Endothelial cell of umbilical vein (primary cell): Measurements from ENCODE around the gene NFIA. TPM values are rescaled to one million over a fixed set of nuclear protein-coding genes. Genes with fewer than 3 reads are reported as not detected.

Source experiments
- BruUV-seq: library from RNA; stranded (reverse); fragments of 400-500 nt; replicated peaks from 2 replicates; lab custom pipeline; 2021; lab: Mats Ljungman, UMichigan
- CTCF ChIA-PET: fragments of 300-600, 350-600 bp; sonication (Branson Sonifier 250); formaldehyde crosslinking; loops from one replicate; lab custom pipeline; 2021; ENCODE audit warnings: antibody characterized with exemption, inconsistent platforms; lab: Charles Lee
- POLR2A ChIA-PET: fragments of 300-600, 350-600 bp; sonication (Branson Sonifier 250); formaldehyde crosslinking; loops from one replicate; lab custom pipeline; 2021; ENCODE audit warnings: antibody characterized with exemption, inconsistent platforms; lab: Charles Lee
- DNase-seq: peaks from one replicate; pipeline ENCODE4 v3.0.0-alpha.2; 2011; ENCODE audit warnings: low read depth, low spot score
- FAIRE-seq: peaks from 2 replicates; lab custom pipeline; 2011; peaks lifted over from hg19 to GRCh38; lab: Jason Lieb, UNC
- H2AFZ ChIP-seq: 2 replicates; pipeline ENCODE4 v1.6.0; 2012; ENCODE audit warnings: low read depth, low read length, control low read depth, inconsistent platforms
- H3K27ac ChIP-seq: 2 replicates; pipeline ENCODE4 v1.5.1; 2011; ENCODE audit warnings: low read depth, mild to moderate bottlenecking, control low read depth, low read length, moderate library complexity; ENCODE audit not compliant: insufficient read depth
- H3K27me3 ChIP-seq, 2 experiments: 2 replicates each; pipeline versions ENCODE4 v1.6.0 to v1.6.1; 2011; ENCODE audit warnings: low read length in 2 of 2, mixed read lengths in 1 of 2; ENCODE audit not compliant: control insufficient read depth in 2 of 2, insufficient read depth in 2 of 2
- H3K36me3 ChIP-seq, 2 experiments: 2 replicates in 1 of 2; 3 replicates in 1 of 2; pipeline ENCODE4 v1.5.1; 2011; ENCODE audit warnings: low read length in 2 of 2, mild to moderate bottlenecking in 1 of 2, moderate library complexity in 1 of 2; ENCODE audit not compliant: control insufficient read depth in 2 of 2, insufficient read depth in 2 of 2; ENCODE audit errors: extremely low read depth in 1 of 2
- H3K4me1 ChIP-seq: 3 replicates; pipeline ENCODE4 v1.5.1; 2011; ENCODE audit warnings: mild to moderate bottlenecking, low read length; ENCODE audit not compliant: control insufficient read depth, insufficient read depth; ENCODE audit errors: extremely low read depth
- H3K4me2 ChIP-seq: 2 replicates; pipeline ENCODE4 v1.6.1; 2011; ENCODE audit warnings: low read length, control low read depth, mixed read lengths; ENCODE audit not compliant: insufficient read depth
- H3K4me3 ChIP-seq, 3 experiments: fragments of 200-600 bp in 1 of 3; sonication (generic), shearing (Covaris generic) in 1 of 3; replicated peaks in 1 of 3; 2 replicates each; pipeline ENCODE4 v1.5.1; 2011 to 2016; ENCODE audit warnings: control low read depth in 3 of 3, low read length in 3 of 3, mild to moderate bottlenecking in 2 of 3, inconsistent platforms in 1 of 3, low read depth in 1 of 3, moderate library complexity in 1 of 3; ENCODE audit not compliant: insufficient read depth in 1 of 3
- H3K79me2 ChIP-seq: 2 replicates; pipeline ENCODE4 v1.6.0; 2012; ENCODE audit warnings: low read length, inconsistent platforms; ENCODE audit not compliant: control insufficient read depth, insufficient read depth
- H3K9ac ChIP-seq: replicated peaks from 2 replicates; pipeline ENCODE3; 2011; ENCODE audit warnings: low read length, control low read depth; ENCODE audit not compliant: insufficient read depth; ENCODE audit errors: extremely low read depth
- H3K9me1 ChIP-seq: replicated peaks from 3 replicates; pipeline ENCODE4 v1.6.0; 2011; ENCODE audit warnings: mild to moderate bottlenecking, low read length; ENCODE audit not compliant: control insufficient read depth, insufficient read depth; ENCODE audit errors: extremely low read depth
- H3K9me3 ChIP-seq: replicated peaks from 2 replicates; pipeline ENCODE4 v1.5.1; 2012; ENCODE audit warnings: low read length, inconsistent platforms; ENCODE audit not compliant: control insufficient read depth, insufficient read depth
- H4K20me1 ChIP-seq: replicated peaks from 2 replicates; pipeline ENCODE3; 2011; ENCODE audit warnings: mild to moderate bottlenecking, low read length; ENCODE audit not compliant: control insufficient read depth, insufficient read depth; ENCODE audit errors: extremely low read depth
- EZH2 ChIP-seq: IDR thresholded peaks from 2 replicates; pipeline ENCODE4 v1.6.1; 2012; ENCODE audit warnings: borderline replicate concordance, low read depth, mild to moderate bottlenecking, moderate library complexity, low read length, inconsistent platforms; ENCODE audit not compliant: severe bottlenecking
- FOS ChIP-seq: IDR thresholded peaks from 2 replicates; pipeline ENCODE4 v1.6.1; 2011; ENCODE audit warnings: mild to moderate bottlenecking, low read length, moderate library complexity, borderline replicate concordance; ENCODE audit not compliant: insufficient read depth
- GATA2 ChIP-seq: IDR thresholded peaks from 2 replicates; pipeline ENCODE4 v1.7.0; 2011; ENCODE audit warnings: low read depth, mild to moderate bottlenecking, moderate library complexity, mixed read lengths, low read length; ENCODE audit not compliant: insufficient read length, insufficient read depth
- JUN ChIP-seq: IDR thresholded peaks from 2 replicates; pipeline ENCODE4 v1.6.1; 2011; ENCODE audit warnings: borderline replicate concordance, low read depth; ENCODE audit not compliant: insufficient read length, insufficient read depth
- MYC ChIP-seq: IDR thresholded peaks from one replicate; pipeline ENCODE4 v1.6.1; 2011; ENCODE audit warnings: mild to moderate bottlenecking, low read depth, low read length
- POLR2A ChIP-seq: IDR thresholded peaks from 2 replicates; pipeline ENCODE4 v1.6.1; 2012; ENCODE audit warnings: low read depth, mild to moderate bottlenecking, control low read depth, low read length
- POLR2AphosphoS5 ChIP-seq: IDR thresholded peaks from 2 replicates; pipeline ENCODE4 v1.6.1; 2012; ENCODE audit warnings: low read depth, mild to moderate bottlenecking, control low read depth, low read length, moderate library complexity; ENCODE audit not compliant: insufficient read depth
- dilution Hi-C: fragments of 300-500 bp; cut with MboI; formaldehyde crosslinking; loops from one replicate; pipeline ENCODE4 v1.15.0; 2019; ENCODE audit warnings: low sequenced_read_pairs; ENCODE audit not compliant: extremely low pct_ligation_motif_present
- intact Hi-C: fragments of 100-400 bp; cut with micrococcal nuclease; formaldehyde crosslinking; loops from one replicate; pipeline ENCODE4 v1.10.0; 2022
- polyA plus RNA-seq, 4 experiments: library from polyadenylated mRNA; depleted of rRNA in 3 of 4; stranded (reverse) in 3 of 4; unstranded in 1 of 4; fragments of >200 nt; gene quantifications; 2 replicates each; pipeline versions ENCODE4 v1.2.1 to v1.2.3, GENCODE V29; 2011 to 2012; ENCODE audit warnings: missing spikeins in 1 of 4
- total RNA-seq: library from RNA; stranded (reverse); gene quantifications from 2 replicates; pipeline ENCODE4 v1.2.3, GENCODE V29; 2021
- TF ChIP-seq, protein P1 (sequence below): IDR thresholded peaks from 2 replicates; pipeline ENCODE4 v1.6.1; 2011; ENCODE audit not compliant: insufficient read depth, insufficient read length
- TF ChIP-seq, protein P2 (sequence below), 2 donors: IDR thresholded peaks; 1 replicate in 1 of 2; 2 replicates in 1 of 2; pipeline ENCODE4 v1.5.1; 2011; ENCODE audit warnings: low read length in 2 of 2, mild to moderate bottlenecking in 2 of 2, moderate library complexity in 2 of 2, control low read depth in 1 of 2, inconsistent platforms in 1 of 2, low read depth in 1 of 2; ENCODE audit not compliant: insufficient read depth in 1 of 2; ENCODE audit errors: extremely low read depth in 1 of 2

Gene NFIA
- total and polyA plus RNA-seq, 2 donors (not counting 3 experiments of a cell fraction or from before 2014, with no cell fraction given), result 25.5 to 47.0 TPM

DNA sequence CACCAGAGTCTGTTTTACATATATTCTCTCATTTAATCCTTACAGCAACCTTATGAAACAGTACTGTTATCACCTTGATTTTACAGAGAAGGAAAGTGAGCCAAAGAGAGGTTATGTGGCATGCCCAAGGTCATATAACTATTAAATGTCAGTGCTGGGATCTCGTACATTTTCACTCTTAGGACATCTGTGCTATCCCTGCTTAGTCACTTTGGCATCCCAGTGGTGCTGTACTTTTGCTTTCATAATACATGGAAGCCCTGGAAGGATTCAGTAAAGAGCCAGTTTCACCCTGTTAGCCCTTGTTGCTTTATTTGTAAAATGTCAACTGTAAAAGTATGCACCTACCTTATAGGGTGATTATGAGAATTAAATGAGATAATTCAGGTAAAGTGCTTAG, 104.4 kb downstream of the NFIA start:
- no peaks in the 10 kb centered on the region for H3K9me1 ChIP-seq
- H3K27me3 ChIP-seq, result no peaks in the 10 kb centered on the region
- no peak overlapping the region for H3K9ac ChIP-seq
- no peaks in the 10 kb centered on the region for H4K20me1 ChIP-seq
- POLR2A ChIA-PET, result no interaction called here
- H3K4me1 ChIP-seq, result peaks cover 23% of the 10 kb centered on the region
- no peak overlapping the region for H3K4me2 ChIP-seq
- no peaks in the 10 kb centered on the region for H3K79me2 ChIP-seq
- H2AFZ ChIP-seq, result no peak overlapping the region
- H3K27ac ChIP-seq, result no peak overlapping the region
- dilution Hi-C loops (no loop called here), intact Hi-C loops (no loop called here)
- H3K36me3 ChIP-seq, result no peaks in the 10 kb centered on the region
- CTCF ChIA-PET, result no interaction called here
- FAIRE-seq (no peak), DNase-seq (no peak)
- H3K4me3 ChIP-seq, result no peak overlapping the region
- TF ChIP-seq FOS, result no peak
- no peak for TF ChIP-seq EZH2
- no peak for TF ChIP-seq POLR2A
- TF ChIP-seq MYC, result no peak
- no peak for TF ChIP-seq JUN
- no peaks in the 10 kb centered on the region for H3K9me3 ChIP-seq
- BruUV-seq, result no TSS peak

DNA sequence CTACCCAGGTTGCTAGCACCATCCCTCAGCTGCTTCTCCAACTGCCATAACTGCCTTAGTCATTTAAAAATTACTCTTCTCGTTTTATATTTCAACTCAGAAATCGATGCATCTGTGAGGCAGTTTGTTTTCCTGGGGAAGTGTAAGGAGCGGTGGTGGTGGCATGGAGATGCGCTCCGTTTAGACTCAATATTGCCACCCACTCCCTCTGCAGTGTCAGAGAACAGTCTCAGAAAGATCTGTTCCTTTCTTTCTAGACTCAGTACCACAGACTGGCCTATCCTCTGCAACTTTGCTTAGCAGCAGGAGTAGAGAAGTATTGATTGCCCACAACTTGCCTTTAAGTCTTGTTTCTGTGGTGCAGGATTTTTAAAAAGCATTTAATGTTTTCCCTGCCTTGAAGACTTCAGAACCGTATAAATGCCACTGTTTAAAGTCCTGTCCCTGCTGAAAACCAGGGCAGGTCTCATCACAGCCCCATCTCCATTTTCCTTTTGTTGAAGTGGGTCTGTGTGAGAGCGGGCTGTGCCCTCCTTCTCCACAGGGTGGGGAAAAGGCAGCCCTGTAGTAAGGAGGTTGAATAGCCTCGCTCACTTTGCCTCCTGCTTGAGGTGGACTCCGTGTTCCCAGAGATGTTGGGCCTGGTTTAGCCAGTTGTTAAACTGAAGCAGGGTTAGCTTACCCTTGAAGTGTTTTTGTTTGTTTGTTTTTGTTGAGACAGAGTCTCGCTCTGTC, 105.2 kb downstream of the NFIA start:
- Histone ChIP-seq H3K9ac (no peak overlapping the region), H3K36me3 (no peaks in the 10 kb centered on the region), H3K27ac (no peak overlapping the region), H3K4me1 (peaks cover 18% of the 10 kb centered on the region), H2AFZ (no peak overlapping the region), H3K4me3 (no peak overlapping the region), H3K27me3 (no peaks in the 10 kb centered on the region), H3K79me2 (no peaks in the 10 kb centered on the region), H3K4me2 (no peak overlapping the region), H3K9me3 (no peaks in the 10 kb centered on the region), H4K20me1 (no peaks in the 10 kb centered on the region), H3K9me1 (no peaks in the 10 kb centered on the region)
- ChIA-PET CTCF (no interaction called here), POLR2A (no interaction called here)
- dilution Hi-C loops (no loop called here), intact Hi-C loops (no loop called here)
- BruUV-seq, result no TSS peak
- no peak for FAIRE-seq
- no peak for TF ChIP-seq JUN
- TF ChIP-seq EZH2, result no peak
- no peak for TF ChIP-seq POLR2A
- TF ChIP-seq, protein P1, sequence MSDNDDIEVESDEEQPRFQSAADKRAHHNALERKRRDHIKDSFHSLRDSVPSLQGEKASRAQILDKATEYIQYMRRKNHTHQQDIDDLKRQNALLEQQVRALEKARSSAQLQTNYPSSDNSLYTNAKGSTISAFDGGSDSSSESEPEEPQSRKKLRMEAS, result no peak
- no peak for TF ChIP-seq FOS
- TF ChIP-seq POLR2AphosphoS5, result no peak
- TF ChIP-seq, protein P2, sequence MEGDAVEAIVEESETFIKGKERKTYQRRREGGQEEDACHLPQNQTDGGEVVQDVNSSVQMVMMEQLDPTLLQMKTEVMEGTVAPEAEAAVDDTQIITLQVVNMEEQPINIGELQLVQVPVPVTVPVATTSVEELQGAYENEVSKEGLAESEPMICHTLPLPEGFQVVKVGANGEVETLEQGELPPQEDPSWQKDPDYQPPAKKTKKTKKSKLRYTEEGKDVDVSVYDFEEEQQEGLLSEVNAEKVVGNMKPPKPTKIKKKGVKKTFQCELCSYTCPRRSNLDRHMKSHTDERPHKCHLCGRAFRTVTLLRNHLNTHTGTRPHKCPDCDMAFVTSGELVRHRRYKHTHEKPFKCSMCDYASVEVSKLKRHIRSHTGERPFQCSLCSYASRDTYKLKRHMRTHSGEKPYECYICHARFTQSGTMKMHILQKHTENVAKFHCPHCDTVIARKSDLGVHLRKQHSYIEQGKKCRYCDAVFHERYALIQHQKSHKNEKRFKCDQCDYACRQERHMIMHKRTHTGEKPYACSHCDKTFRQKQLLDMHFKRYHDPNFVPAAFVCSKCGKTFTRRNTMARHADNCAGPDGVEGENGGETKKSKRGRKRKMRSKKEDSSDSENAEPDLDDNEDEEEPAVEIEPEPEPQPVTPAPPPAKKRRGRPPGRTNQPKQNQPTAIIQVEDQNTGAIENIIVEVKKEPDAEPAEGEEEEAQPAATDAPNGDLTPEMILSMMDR (IDR thresholded peaks at IDR 0.05; ENCODE audit: extremely low read depth in 1 of 2, insufficient read depth in 1 of 2, low read depth in 1 of 2, low read length in 2 of 2), result no peak
- no peak for TF ChIP-seq GATA2
- TF ChIP-seq MYC, result no peak
- no peak for DNase-seq
